Islet precursor cell (in vitro differentiated cells): ENCODE measurements around the gene XG.
A peak's percentile ranks its signal among the peaks of the same experiment; 100 is the strongest.

ENCODE experiments used
- DNase-seq: peaks from one replicate; pipeline ENCODE4 v3.0.0-alpha.2; 2018

Gene XG

DNA sequence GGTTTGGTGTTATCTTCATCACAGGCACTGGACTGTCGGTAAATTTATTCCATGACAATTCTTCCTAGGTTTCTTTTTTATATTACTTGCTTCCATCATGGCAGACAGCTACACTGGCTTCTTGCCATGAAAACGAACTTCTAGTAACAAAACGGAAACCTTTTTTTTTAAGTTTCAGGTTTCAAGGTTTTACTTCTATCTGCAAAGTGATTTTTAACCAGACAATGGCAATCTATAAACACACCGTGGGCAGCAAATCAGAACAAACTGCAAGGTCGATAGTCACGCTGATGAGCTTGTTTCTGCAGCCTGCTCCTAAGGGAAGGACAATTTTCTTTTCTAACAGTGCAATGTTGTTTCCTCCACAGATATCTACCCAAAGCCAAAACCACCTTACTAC lies 29.9 kb downstream of the XG start:
- DNase-seq, result no peak

DNA sequence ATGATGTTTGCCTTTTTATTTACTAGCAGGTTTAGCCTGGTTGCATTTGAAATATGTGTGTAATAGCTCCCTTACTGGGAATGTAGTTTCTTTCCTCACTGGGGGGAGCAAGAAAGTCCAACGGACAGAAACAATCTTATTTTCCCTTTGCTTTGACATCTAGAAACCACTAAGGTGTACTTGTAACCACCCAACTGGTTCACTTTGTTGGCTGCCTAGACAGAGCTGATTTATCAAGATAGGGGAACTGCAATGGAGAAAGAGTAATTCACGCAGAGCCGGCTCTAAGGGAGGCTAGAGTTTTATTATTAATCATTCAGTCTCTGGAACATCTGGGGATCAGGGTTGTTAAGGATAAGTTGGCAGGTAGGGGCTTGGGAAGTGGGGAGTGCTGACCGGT lies 30.3 kb downstream of the XG start:
- DNase-seq, result no peak

DNA sequence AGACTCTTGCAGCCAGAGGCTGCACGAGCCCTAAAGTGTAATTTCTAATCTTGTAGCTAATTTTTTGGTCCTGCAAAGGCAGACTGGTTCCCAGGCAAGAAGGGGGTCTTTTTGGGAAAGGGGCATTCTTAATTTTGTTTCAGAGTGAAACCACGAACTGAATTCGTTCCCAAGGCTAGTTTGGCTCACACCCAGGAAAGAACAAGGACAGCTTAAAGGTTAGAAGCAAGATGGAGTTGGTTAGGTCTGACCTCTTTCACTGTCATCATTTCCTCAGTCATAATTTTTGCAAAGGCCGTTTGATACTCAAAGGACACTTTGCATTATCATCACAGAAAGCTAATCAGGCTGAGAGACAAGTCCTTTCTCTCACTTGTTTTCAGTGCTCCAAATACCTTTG lies 30.9 kb downstream of the XG start:
- no peak for DNase-seq

DNA sequence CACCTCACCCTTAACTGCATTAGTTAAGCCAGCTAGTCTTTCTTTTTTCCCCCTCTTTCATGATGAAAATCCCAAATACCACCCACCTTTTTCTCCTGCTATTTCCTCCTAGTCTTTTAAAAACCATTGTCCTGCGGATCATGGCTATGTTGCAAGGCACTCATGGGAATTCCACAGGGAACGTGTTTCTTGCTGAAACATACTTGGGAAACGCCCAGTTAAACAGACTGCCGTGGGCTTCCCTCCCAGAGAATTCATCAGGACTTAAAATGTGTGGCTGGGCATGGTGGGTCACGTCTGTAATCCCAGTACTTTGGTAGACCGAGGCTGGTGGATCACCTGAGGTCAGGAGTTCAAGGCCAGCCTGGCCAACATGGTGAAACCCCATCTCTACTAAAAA lies 32.2 kb downstream of the XG start:
- no peak for DNase-seq

DNA sequence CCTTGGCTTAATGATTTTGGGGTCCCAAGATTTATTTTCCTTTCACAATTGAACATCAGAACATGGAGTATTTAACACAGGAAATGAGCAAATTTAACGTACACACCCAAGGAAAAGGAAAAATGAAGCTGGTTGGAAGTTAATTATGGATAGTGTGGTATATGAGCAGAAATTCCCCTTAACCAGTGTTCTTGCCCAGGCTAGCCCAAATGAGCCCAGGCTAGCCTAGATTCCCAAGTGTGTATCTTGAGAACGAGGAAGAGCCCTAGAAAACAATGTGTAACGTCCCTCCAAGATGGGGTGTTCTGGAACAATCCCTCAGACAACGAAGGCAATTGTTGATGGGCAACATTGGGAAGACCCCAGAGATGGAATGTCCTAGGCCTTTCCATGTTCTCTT lies 33.7 kb downstream of the XG start:
- DNase-seq, result no peak

DNA sequence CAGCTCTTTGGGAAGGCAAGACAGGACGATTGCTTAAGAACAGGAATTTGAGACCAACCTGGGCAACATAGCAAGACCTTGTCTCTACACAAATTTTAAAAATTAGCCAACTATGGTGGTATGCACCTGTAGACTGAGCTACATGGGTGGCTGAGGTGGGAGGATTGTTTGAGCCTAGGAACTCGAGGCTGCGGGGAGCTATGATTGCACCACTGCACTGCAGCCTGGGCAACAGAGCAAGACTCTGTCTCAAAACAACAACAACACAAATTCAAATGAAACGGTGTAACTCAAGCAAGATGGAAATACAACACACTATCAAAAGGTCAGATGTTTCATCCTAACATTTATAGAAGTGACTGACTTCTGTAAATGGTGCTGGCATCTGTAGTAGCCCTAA lies 37.1 kb downstream of the XG start:
- no peak for DNase-seq

DNA sequence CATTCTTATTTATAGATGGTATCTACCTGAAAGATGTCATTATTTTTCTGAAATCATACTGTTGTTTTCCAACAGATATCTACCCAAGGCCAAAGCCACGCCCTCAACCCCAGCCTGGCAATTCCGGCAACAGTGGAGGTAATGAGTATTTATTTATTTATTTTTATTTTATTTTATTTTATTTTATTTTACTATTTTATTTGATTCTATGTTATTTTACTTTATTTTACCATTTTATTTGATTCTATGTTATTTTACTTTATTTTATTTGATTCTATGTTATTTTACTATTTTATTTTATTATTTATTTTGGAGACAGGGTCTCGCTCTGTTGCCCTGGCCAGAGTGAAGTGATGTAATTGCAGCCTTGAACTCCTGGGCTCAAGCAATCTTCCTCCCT lies 37.7 kb downstream of the XG start:
- no peak for DNase-seq

DNA sequence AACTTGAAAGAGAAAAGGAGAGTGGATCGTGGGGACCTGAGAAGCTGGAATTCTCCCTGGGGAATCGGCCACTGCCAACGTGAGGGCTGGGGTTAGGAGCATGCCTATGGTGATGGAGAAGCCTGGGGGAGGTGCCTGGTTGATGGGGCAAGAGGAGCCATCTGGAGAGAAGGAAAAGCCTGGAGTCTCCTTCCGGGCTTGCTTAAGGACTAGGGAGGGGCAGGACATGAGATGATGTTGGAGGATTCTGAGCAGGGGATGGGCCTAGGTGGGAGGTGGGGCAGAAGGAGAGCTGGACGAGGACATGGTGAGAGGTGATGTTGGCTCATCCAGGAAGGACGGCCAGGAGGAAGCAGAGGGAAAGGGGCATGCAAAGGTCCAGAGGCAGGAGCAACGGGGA lies 41.9 kb downstream of the XG start:
- peak; percentile 49 for DNase-seq

DNA sequence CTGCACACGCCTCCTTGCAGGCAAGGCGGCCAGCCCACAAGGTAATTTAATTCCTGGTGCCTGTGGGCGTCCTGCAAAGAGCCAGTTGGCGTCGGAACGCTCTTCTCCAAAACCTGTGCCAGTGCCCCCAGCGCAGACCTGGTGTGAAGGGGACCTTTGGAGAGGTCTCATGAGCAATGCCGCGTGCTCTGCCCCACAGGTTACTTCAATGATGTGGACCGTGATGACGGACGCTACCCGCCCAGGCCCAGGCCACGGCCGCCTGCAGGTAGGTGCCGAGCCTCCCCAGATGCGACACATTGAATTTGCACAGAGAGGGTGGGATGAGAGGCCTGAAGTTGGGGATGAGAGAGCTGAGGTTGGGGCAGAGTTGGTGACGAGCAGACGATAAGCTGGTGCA lies 42.5 kb downstream of the XG start:
- DNase-seq, result peak; percentile 49

DNA sequence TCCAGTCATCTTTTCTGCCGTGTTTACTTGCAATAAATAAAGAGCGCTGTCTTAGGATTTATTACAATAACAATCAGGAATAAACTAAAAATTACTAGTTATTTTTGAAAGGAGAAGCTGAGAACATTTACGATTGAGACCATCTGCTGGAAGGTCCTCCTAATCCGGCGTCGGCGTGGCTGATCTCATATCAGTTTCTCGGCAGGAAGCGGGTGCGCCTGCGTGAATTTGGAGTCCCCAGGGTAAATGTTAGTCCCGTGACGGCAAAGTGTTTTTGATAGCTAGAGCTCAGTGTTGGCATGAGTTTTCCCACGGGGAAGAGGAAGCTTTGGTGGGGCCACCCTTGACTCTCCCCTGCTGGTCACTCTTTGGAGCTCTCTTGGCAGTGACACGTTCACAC lies 45.0 kb downstream of the XG start:
- peak; percentile 22 for DNase-seq

DNA sequence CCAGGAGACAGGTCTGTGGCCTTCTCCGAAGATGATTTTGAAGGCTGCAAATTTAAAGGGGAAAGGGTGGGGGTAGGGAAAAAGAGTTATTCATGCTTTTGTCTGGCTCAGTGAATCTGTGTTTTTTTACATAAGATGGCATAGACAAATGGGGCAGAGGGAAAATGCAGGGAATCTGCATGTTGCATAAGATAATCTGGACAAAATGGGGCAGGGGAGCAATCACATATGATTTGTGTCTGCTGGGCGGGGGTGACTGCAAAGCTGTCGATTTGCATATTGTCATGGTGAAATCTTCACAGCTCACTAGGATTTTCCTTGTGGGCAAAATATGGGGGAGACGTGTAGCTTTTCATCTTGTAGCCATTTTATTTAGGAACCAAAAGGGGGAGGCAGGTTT lies 47.5 kb downstream of the XG start:
- peak; percentile 24 for DNase-seq

DNA sequence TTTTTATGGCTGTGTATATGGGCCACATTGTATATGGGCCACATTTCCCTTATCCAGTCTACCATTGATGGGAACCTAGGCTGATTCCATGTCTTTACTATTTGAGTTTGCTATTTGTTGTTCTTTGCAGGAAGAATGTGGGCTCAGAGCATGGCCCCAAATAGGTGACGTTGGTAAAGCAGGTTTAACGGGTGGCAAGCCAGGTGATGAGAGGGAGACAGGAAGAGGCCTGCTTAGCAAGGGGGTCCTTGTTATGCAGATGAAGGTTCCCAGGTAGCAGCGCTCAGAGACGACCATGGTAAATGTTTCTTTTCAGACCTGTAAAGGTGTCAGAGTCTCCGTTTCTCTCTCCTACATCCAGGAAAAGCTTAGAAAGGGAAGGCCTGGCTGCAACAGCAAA lies 48.1 kb downstream of the XG start:
- peak; percentile 42 for DNase-seq

DNA sequence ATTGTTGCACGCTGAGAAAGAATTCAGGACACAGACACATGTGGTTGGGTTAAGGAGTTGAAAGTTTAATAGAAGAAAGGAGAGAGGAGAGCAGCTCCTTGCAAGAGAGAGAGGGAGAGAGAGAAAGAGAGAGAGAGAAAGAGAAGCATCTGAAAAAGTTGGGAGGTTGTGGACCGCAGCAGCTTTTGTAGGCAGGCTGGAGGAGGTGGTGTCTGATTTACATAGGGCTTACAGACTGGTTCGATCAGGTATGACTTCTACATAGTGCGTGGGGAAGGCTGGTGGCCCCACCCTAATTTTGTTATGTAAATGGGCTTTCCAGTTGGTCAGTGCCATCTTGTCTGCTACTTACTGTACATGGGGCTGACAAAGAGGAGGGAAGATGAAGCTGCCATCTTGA lies 49.4 kb downstream of the XG start:
- DNase-seq, result peak; percentile 49

DNA sequence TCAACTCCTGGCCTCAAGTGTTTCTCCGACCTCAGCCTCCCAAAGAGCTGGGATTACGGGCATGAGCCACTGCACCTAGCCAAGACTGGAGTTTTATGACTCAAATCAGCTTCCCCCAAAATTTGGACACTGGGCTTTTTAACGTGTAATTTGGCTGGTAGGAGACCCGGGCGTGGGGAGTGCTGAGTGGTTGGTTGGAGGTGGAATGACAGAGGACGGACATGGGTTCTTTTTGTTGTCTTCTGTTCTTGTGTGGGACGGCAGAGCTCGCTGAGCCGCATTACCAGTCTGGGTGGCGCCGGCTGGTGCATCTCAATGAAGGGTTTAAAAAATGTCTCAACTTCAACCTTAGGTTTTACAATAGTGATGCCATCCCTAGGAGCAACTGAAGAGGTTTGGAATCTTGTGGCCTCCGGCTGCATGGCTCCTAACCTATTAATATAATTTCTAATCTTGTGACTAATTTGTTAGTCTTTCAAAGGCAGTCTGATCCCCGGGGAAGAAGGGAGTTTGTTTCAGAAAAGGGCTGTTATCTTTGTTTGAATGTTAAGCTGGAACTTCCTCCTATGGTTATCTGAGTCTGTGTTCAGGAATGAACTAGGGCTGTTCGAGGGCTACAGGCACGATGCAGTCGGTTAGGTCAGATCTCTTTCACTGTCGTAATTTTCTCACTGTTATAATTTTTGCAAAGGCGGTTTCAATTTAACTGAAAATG lies 50.7 kb downstream of the XG start:
- DNase-seq, result peak; percentile 78

DNA sequence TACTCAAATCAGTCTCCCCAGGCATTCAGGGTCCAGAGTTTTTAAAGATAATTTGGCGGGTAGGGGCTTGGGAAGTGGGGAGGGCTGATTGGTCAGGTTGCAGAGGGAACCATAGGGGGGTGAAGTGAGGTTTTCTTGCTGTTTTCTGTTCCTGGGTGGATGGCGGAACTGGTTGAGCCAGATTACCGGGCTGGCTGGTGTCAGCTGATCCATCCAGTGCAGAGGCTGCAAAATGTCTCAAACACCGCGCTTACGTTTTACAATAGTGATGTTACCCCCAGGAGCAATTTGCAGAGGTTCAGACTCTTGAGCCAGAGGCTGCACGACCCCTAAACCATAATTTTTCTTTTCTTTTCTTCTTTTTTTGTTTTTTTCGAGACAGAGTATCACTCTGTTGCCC lies 51.6 kb downstream of the XG start:
- peak; percentile 84 for DNase-seq

DNA sequence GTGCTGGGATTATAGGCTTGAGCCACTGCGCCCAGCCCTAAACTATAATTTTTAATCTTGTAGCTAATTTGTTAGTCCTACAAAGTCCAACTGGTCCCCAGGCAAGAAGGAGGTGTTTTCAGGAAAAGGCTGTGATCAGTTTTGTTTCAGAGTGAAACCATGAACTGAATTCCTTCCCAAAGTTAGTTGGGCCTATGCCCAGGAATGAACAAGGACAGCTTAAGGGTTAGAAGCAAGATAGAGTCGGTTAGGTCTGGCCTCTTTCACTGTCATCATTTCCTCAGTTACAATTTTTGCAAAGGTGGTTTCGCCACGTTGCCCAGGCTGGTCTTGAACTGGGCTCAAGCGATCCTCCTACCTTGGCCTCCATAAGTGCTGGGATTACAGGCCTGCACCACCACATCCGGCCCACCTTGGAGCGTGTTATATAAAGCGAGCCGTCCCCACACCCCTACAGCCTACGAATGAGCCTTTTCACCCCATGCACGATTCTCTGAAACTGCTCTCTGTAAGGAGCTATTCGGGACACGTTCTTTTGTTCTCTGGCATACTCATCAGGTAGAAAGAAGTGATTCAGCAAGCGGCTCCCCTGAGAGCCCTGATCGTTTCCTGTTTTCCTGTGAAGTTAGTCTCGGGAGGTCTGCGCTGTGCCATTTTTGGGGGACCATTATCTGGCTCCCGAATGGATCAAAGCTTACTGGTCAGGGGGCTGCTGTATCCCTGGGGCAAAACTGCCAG lies 52.4 kb downstream of the XG start:
- DNase-seq, result peak; percentile 61

DNA sequence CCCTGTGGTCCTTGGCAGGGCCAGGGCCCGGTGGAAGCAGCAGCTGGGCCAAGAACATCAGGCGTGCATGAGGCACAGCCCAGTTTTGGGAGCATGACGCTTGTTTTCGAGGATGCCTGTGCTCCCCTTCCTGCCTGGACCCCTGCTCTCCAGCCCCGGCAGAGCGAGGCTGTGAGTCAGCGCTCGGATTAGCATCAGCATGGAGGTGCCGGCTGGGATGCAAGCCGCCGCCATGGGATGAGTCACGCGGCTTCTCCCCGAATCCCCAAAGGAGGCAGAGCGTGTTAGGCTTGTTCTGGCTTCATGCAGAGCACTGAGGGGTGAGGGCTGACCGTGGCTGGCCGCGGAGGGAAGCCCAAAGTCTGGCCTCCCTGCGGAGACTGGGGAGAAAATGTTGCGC lies 53.0 kb downstream of the XG start:
- peak; percentile 89 for DNase-seq

DNA sequence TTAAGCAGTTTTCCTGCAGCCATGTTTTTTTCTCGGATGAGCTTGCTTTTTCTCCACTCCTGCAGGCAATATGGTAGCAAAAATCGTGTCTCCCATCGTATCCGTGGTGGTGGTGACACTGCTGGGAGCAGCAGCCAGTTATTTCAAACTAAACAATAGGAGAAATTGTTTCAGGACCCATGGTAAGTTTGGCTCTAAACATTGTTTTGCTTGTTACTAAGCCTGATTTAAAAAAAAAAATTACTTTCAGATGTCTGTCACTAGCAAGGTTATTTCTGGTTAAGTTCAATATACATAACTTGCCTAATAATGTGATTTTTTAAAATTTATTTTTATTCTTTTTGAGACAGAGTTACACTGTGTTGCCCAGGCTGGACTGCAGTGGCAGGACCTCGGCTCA lies 59.4 kb downstream of the XG start:
- DNase-seq, result no peak

DNA sequence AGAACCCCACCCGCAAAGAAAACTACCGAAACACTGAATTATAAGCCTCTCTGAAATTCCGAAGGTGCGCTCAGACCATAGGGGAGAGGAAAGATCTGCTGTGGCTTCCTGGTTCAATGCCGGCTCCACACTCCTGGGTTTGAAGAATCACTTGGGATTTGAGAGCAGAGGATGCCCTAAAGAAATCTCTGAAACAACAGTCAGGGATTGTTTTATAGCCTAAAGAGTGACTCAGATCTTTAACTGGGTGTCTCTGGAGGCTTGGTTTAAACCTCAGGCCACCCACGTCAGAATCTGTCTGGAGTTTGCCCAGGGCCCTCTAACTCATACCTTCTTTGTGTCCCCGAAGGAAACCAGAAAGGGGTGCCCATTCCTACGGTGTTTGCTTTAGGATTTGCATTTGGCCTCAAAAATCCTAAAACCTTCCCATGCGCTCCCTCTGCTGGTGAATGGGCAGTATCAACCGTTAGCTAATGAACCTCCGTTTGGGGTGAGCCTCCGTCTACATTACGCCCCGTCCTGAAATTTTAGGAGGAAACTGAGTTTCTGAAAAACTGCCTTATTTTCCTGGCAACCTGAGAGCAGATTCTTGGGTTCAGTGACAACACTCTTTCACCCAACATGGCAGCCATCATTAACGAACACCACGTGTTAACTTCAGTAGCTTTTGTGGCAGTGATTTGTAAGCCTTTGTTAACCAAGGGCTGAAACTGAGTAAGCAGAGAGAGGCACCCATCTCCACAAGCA lies 60.5 kb downstream of the XG start:
- peak; percentile 73 for DNase-seq

DNA sequence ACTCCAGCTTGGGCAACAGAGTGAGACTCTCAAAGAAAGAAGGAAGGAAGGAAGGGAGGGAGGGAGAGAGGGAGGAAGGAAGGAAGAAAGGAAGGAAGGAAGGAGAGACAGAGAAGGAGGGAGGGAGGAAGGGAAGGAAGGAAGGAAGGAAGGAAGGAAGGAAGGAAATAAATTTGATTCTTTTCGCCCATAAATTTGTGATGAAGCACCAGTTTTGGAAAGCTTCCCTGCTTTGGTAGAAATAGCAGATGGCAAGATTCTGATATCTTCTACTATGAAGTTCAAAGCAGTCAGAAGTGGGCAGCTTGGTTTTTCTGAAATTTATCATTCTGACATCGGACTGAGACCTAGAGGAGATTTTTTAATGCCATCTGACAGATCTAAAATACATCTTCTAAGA lies 65.2 kb downstream of the XG start:
- no peak for DNase-seq

DNA sequence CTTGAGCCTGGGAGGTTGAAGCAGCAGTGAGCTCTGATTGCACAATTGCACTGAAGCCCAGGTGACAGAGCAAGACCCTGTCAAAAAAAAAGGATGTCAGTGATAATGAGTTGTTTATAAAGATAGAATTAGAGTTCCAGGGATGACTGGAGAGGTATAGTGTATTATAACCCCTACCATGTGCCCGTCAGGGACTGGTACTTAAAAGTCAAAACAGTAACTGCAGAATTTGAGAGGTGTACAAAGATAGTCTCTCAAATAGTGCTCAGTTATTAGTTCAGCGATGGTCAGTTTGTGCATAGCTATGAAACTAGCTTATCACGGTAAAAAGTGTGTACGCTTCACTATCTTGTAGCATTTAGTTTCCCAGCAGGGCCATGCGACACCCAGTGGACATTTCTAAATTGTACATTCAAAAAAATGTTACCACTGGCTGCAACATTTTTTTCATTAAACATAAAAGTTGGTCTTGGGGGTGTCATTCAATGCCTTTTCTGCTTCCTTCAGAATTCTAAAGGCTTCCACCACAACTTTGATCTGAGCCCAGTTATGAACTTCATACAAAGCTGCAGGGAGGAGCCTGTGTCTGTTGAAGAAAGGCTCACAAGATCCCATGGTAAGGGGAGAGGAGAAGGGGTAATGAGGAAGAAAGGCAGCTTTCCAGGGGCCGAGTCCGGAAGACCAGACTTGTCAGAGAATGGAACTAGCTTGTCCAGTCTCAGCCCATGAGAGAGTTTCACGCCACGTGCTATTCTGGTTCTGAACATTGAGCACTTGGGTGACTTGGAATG lies 67.7 kb downstream of the XG start:
- no peak for DNase-seq

DNA sequence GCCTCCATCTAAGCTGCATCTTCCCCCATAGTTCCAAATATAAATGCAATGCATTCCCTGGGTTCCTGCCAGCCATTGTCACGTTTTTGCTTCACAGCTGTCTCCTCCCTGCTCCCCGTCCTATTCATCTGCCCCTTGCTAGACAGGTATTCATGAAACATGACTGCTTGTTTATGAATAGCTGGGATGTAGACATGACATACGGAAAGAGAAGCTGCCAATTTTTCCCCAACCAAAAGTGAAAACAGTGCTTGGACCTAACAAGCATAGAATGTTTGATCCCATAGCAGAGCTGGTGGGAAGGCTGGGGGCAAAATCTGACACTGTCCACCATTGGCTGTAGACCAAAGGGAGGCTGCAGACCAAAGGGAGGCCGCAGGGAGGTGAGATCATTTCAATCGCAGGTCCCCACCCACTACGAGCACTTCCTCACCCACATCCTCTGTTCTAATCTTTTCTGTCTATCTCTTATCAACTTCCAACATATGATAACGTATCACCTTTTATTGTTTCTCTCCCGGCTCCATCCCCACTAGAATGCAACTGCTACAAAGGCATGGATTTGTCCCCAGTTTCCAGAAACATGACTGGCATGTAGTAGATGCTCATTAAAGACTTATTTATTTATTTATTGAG lies 68.4 kb downstream of the XG start:
- no peak for DNase-seq
